NCI-H146 treated with DMSO at 0.1 percent for 48 hours (cell line): Measurements from ENCODE around the gene ENPP3.

ENCODE experiments used
- DNase-seq: peaks from one replicate; lab custom pipeline; 2025; ENCODE audit not compliant: unreplicated experiment; lab: John Stamatoyannopoulos, UW

ENPP3 gene

GRCh38 chr6:131763749-131764148 is 126.6 kb downstream of the ENPP3 start:
- no peak for DNase-seq

GRCh38 chr6:131764350-131764749 is 127.2 kb downstream of the ENPP3 start:
- no peak for DNase-seq

GRCh38 chr6:131765081-131765803 is 128.1 kb downstream of the ENPP3 start:
- no peak for DNase-seq

GRCh38 chr6:131765804-131766135 is 128.7 kb downstream of the ENPP3 start:
- no peak for DNase-seq

- no peak for DNase-seq
Measured at GRCh38 chr6:131766631-131767030, 129.5 kb downstream of the ENPP3 start.

GRCh38 chr6:131768964-131769363 is 131.9 kb downstream of the ENPP3 start:
- DNase-seq, result no peak

GRCh38 chr6:131769385-131770141 is 132.5 kb downstream of the ENPP3 start:
- DNase-seq, result no peak

- no peak for DNase-seq
Measured at GRCh38 chr6:131770776-131771175, 133.7 kb downstream of the ENPP3 start.

- DNase-seq, result no peak
Measured at GRCh38 chr6:131773284-131773950, 136.3 kb downstream of the ENPP3 start.

- DNase-seq, result no peak
Measured at GRCh38 chr6:131775886-131776285, 138.8 kb downstream of the ENPP3 start.

- DNase-seq, result no peak
Measured at GRCh38 chr6:131776985-131777384, 139.9 kb downstream of the ENPP3 start.

GRCh38 chr6:131778169-131778568 is 141.1 kb downstream of the ENPP3 start:
- no peak for DNase-seq

GRCh38 chr6:131779304-131779703 is 142.2 kb downstream of the ENPP3 start:
- DNase-seq, result no peak

- no peak for DNase-seq
Measured at GRCh38 chr6:131780600-131780999, 143.5 kb downstream of the ENPP3 start.

GRCh38 chr6:131781687-131782086 is 144.6 kb downstream of the ENPP3 start:
- no peak for DNase-seq

GRCh38 chr6:131782764-131783163 is 145.7 kb downstream of the ENPP3 start:
- peak; percentile 78 for DNase-seq

GRCh38 chr6:131784561-131784960 is 147.5 kb downstream of the ENPP3 start:
- DNase-seq, result no peak

GRCh38 chr6:131787079-131787478 is 150.0 kb downstream of the ENPP3 start:
- DNase-seq, result no peak

GRCh38 chr6:131787766-131788712 is 150.9 kb downstream of the ENPP3 start:
- DNase-seq, result peak; percentile 10

GRCh38 chr6:131789219-131789618 is 152.1 kb downstream of the ENPP3 start:
- no peak for DNase-seq

GRCh38 chr6:131791476-131791875 is 154.4 kb downstream of the ENPP3 start:
- no peak for DNase-seq
